H1 (cell line): Measurements from ENCODE around the gene LCP1. TPM values are rescaled to one million over a fixed set of nuclear protein-coding genes. Genes with fewer than 3 reads are reported as not detected.

ENCODE experiments used
- CTCF ChIA-PET: fragments of 300-600 bp; sonication (Branson Sonifier 250); formaldehyde crosslinking; loops from one replicate; lab custom pipeline; 2021; ENCODE audit not compliant: partially characterized antibody; lab: Charles Lee
- POLR2A ChIA-PET: fragments of 300-600 bp; sonication (Branson Sonifier 250); formaldehyde crosslinking; loops from one replicate; lab custom pipeline; 2021; ENCODE audit warnings: inconsistent platforms; ENCODE audit not compliant: partially characterized antibody; lab: Charles Lee
- DNase-seq, 2 experiments: peaks; one replicate each; pipeline versions ENCODE4 v3.0.0 to v3.0.0-alpha.2; 2010 to 2022; ENCODE audit warnings: low spot score in 2 of 2, low read depth in 1 of 2, mixed read lengths in 1 of 2
- FAIRE-seq: peaks from 2 replicates; lab custom pipeline; 2011; peaks lifted over from hg19 to GRCh38; lab: Jason Lieb, UNC
- H2AFZ ChIP-seq: 2 replicates; pipeline ENCODE4 v1.8.1; 2012; ENCODE audit warnings: low read length, inconsistent platforms
- H2AK5ac ChIP-seq: 2 replicates; pipeline ENCODE4 v1.6.1; 2013; ENCODE audit warnings: low read depth, low read length
- H2BK120ac ChIP-seq: replicated peaks from 2 replicates; pipeline ENCODE3; 2013; ENCODE audit warnings: low read depth, low read length, inconsistent platforms
- H2BK12ac ChIP-seq: 2 replicates; pipeline ENCODE4 v1.6.1; 2013; ENCODE audit warnings: low read depth, low read length
- H2BK15ac ChIP-seq: 2 replicates; pipeline ENCODE4 v1.6.1; 2013; ENCODE audit warnings: low read length
- H2BK20ac ChIP-seq: 2 replicates; pipeline ENCODE4 v1.6.1; 2013; ENCODE audit warnings: low read length
- H2BK5ac ChIP-seq: 2 replicates; pipeline ENCODE4 v1.6.1; 2013; ENCODE audit warnings: low read depth, low read length
- H3K14ac ChIP-seq: 2 replicates; pipeline ENCODE4 v1.6.1; 2013; ENCODE audit warnings: inconsistent platforms; ENCODE audit not compliant: insufficient read length
- H3K18ac ChIP-seq: 2 replicates; pipeline ENCODE4 v1.6.1; 2013; ENCODE audit warnings: low read length; ENCODE audit errors: extremely low read depth
- H3K23ac ChIP-seq: 2 replicates; pipeline ENCODE4 v1.6.1; 2013; ENCODE audit warnings: inconsistent platforms; ENCODE audit not compliant: insufficient read length
- H3K23me2 ChIP-seq: 2 replicates; pipeline ENCODE4 v1.6.1; 2013; ENCODE audit warnings: low read depth, low read length
- H3K27ac ChIP-seq: 2 replicates; pipeline ENCODE4 v1.6.1; 2011; ENCODE audit warnings: low read depth, low read length, inconsistent platforms
- H3K27me3 ChIP-seq, 4 experiments: replicated peaks in 1 of 4; 1 replicate in 1 of 4; 2 replicates in 3 of 4; pipeline versions ENCODE4 v1.6.1 to v1.8.1; 2011 to 2013; ENCODE audit warnings: low read length in 3 of 4, mild to moderate bottlenecking in 3 of 4, inconsistent platforms in 2 of 4, mixed read lengths in 2 of 4, moderate library complexity in 1 of 4; ENCODE audit not compliant: control insufficient read depth in 3 of 4, insufficient read depth in 3 of 4; ENCODE audit errors: extremely low read depth in 1 of 4
- H3K36me3 ChIP-seq, 4 experiments: 2 replicates each; pipeline versions ENCODE4 v1.6.1 to v1.8.1; 2011 to 2013; ENCODE audit warnings: mild to moderate bottlenecking in 4 of 4, low read length in 3 of 4, moderate library complexity in 2 of 4, control low read depth in 1 of 4, inconsistent platforms in 1 of 4; ENCODE audit not compliant: insufficient read depth in 4 of 4, control insufficient read depth in 2 of 4
- H3K4ac ChIP-seq: replicated peaks from 2 replicates; pipeline ENCODE3; 2013; ENCODE audit warnings: low read length, low read depth, mixed read lengths, inconsistent platforms; ENCODE audit not compliant: insufficient read length
- H3K4me1 ChIP-seq, 4 experiments: replicated peaks in 1 of 4; 1 replicate in 1 of 4; 2 replicates in 3 of 4; pipeline versions ENCODE4 v1.6.1 to v1.8.1; 2011 to 2013; ENCODE audit warnings: low read length in 3 of 4, inconsistent platforms in 2 of 4, mixed read lengths in 1 of 4; ENCODE audit not compliant: insufficient read depth in 4 of 4, control insufficient read depth in 3 of 4
- H3K4me2 ChIP-seq, 2 experiments: 2 replicates each; pipeline versions ENCODE4 v1.6.1 to v1.8.1; 2011 to 2013; ENCODE audit warnings: low read depth in 2 of 2, low read length in 2 of 2, control low read depth in 1 of 2, inconsistent platforms in 1 of 2, mild to moderate bottlenecking in 1 of 2; ENCODE audit not compliant: insufficient read depth in 1 of 2
- H3K4me3 ChIP-seq, 4 experiments: fragments of 200-600, 300-600 bp in 1 of 4; sonication (generic), shearing (Covaris generic), sonication (Bioruptor Twin) in 1 of 4; 2 replicates each; pipeline versions ENCODE4 v1.5.1 to v1.8.1; 2011 to 2016; ENCODE audit warnings: low read length in 4 of 4, low read depth in 3 of 4, control low read depth in 2 of 4, inconsistent platforms in 2 of 4, mild to moderate bottlenecking in 2 of 4, mixed read lengths in 1 of 4, moderate library complexity in 1 of 4; ENCODE audit not compliant: insufficient read depth in 2 of 4; ENCODE audit errors: extremely low read depth in 1 of 4
- H3K56ac ChIP-seq: replicated peaks from 2 replicates; pipeline ENCODE3; 2013; ENCODE audit warnings: low read depth, mild to moderate bottlenecking, mixed read lengths, low read length, inconsistent platforms; ENCODE audit not compliant: insufficient read length
- H3K79me1 ChIP-seq: 2 replicates; pipeline ENCODE4 v1.6.1; 2013; ENCODE audit warnings: low read depth, low read length, control low read depth
- H3K79me2 ChIP-seq, 2 experiments: 2 replicates each; pipeline versions ENCODE4 v1.6.1 to v1.8.1; 2012 to 2013; ENCODE audit warnings: low read length in 2 of 2, mild to moderate bottlenecking in 2 of 2, inconsistent platforms in 1 of 2; ENCODE audit not compliant: insufficient read depth in 2 of 2, control insufficient read depth in 1 of 2
- H3K9ac ChIP-seq, 4 experiments: replicated peaks in 1 of 4; 1 replicate in 1 of 4; 2 replicates in 3 of 4; pipeline versions ENCODE4 v1.6.1 to v1.8.1; 2011 to 2013; ENCODE audit warnings: low read depth in 3 of 4, low read length in 3 of 4, control low read depth in 2 of 4, mild to moderate bottlenecking in 2 of 4, moderate library complexity in 2 of 4, inconsistent platforms in 1 of 4; ENCODE audit errors: extremely low read depth in 1 of 4
- H3K9me3 ChIP-seq, 2 experiments: 2 replicates each; pipeline versions ENCODE4 v1.6.1 to v1.8.1; 2012 to 2013; ENCODE audit warnings: mild to moderate bottlenecking in 2 of 2, moderate library complexity in 2 of 2, control low read depth in 1 of 2, inconsistent platforms in 1 of 2, low read depth in 1 of 2, low read length in 1 of 2, mixed read lengths in 1 of 2; ENCODE audit not compliant: insufficient read depth in 2 of 2
- H4K20me1 ChIP-seq, 2 experiments: replicated peaks in 1 of 2; 2 replicates each; pipeline versions ENCODE3 to v1.8.1; 2011 to 2013; ENCODE audit warnings: inconsistent platforms in 2 of 2, low read length in 2 of 2, mild to moderate bottlenecking in 1 of 2; ENCODE audit not compliant: insufficient read depth in 2 of 2, control insufficient read depth in 1 of 2
- H4K5ac ChIP-seq: 2 replicates; pipeline ENCODE4 v1.6.1; 2013; ENCODE audit warnings: low read length, low read depth, mixed read lengths, inconsistent platforms; ENCODE audit not compliant: insufficient read length
- H4K8ac ChIP-seq: 2 replicates; pipeline ENCODE4 v1.8.0; 2013; ENCODE audit warnings: mild to moderate bottlenecking, moderate library complexity, low read length, inconsistent platforms; ENCODE audit not compliant: insufficient read depth; ENCODE audit errors: extremely low read depth
- H4K91ac ChIP-seq: replicated peaks from 2 replicates; pipeline ENCODE3; 2013; ENCODE audit warnings: low read length, mixed read lengths, inconsistent platforms; ENCODE audit not compliant: insufficient read length
- BRCA1 ChIP-seq: IDR thresholded peaks from 2 replicates; pipeline ENCODE4 v1.6.1; 2012; ENCODE audit warnings: low read depth, low read length, improper control_type of control experiment
- JUND ChIP-seq: IDR thresholded peaks from 2 replicates; pipeline ENCODE4 v1.6.1; 2011; ENCODE audit warnings: mild to moderate bottlenecking, improper control_type of control experiment, low read length
- MAFK ChIP-seq: IDR thresholded peaks from 2 replicates; pipeline ENCODE4 v1.6.1; 2012; ENCODE audit warnings: low read depth, mild to moderate bottlenecking, improper control_type of control experiment, low read length
- RAD21 ChIP-seq, 2 experiments: IDR thresholded peaks in 1 of 2; conservative IDR thresholded peaks in 1 of 2; 2 replicates each; pipeline ENCODE4 v1.6.1; 2011; ENCODE audit warnings: low read depth in 2 of 2, low read length in 2 of 2, improper control_type of control experiment in 1 of 2, inconsistent platforms in 1 of 2, mild to moderate bottlenecking in 1 of 2, moderate library complexity in 1 of 2
- SIRT6 ChIP-seq: IDR thresholded peaks from one replicate; pipeline ENCODE4 v1.7.1; 2012; ENCODE audit warnings: low read length, inconsistent platforms
- TBP ChIP-seq: IDR thresholded peaks from 2 replicates; pipeline ENCODE4 v1.6.1; 2011; ENCODE audit warnings: low read depth, low read length, improper control_type of control experiment
- YY1 ChIP-seq: IDR thresholded peaks from 2 replicates; pipeline ENCODE4 v1.6.1; 2011; ENCODE audit warnings: low read depth, mild to moderate bottlenecking, low read length
- WGBS, 2 experiments: shearing (Covaris generic) in 1 of 2; methylation state at CpG; one replicate each; pipeline versions ENCODE4 v1.1.6 to v1.1.7; 2013 to 2015; ENCODE audit warnings: low lambda C conversion rate in 2 of 2, mixed read lengths in 2 of 2, inconsistent platforms in 1 of 2, low coverage in 1 of 2, missing lambda C conversion rate in 1 of 2; ENCODE audit not compliant: insufficient replicate concordance in 2 of 2, insufficient coverage in 1 of 2, insufficient read length in 1 of 2; ENCODE audit errors: extremely low coverage in 1 of 2, missing lambda C conversion rate in 1 of 2; 5-methylcytosine and 5-hydroxymethylcytosine counted together
- polyA plus RNA-seq, 7 experiments: library from polyadenylated mRNA; depleted of rRNA in 3 of 7; stranded (reverse) in 5 of 7; unstranded in 2 of 7; fragments of >200 nt in 5 of 7; fragments of 200-250 nt in 2 of 7; gene quantifications; 1 replicate in 5 of 7; 2 replicates in 1 of 7; 4 replicates in 1 of 7; pipeline versions ENCODE4 v1.2.1 to v1.2.3, GENCODE V29; 2011 to 2013; ENCODE audit warnings: missing spikeins in 2 of 7, mixed read lengths in 2 of 7
- total RNA-seq: library from RNA; stranded (reverse); fragmentation: NEBNext Ultra II Directional; extraction: Animal tissue kit (Norgen Biotek cat#: 25700); gene quantifications from 2 replicates; pipeline ENCODE4 v1.2.1, GENCODE V29; 2021
- TF ChIP-seq, protein P1 (sequence below): IDR thresholded peaks from 2 replicates; pipeline ENCODE4 v1.6.1; 2011; ENCODE audit warnings: low read depth, mild to moderate bottlenecking, low read length; ENCODE audit not compliant: insufficient read depth
- TF ChIP-seq, protein P2 (sequence below), 3 experiments: IDR thresholded peaks; 1 replicate in 2 of 3; 2 replicates in 1 of 3; pipeline versions ENCODE4 v1.5.1 to v1.6.1; 2011; ENCODE audit warnings: low read length in 3 of 3, mild to moderate bottlenecking in 3 of 3, inconsistent platforms in 2 of 3, low read depth in 1 of 3, moderate library complexity in 1 of 3; ENCODE audit not compliant: insufficient read depth in 1 of 3; ENCODE audit errors: control extremely low read depth in 1 of 3

LCP1 gene
- total and polyA plus RNA-seq, 2 of the 8 experiments (the other 6 are each of a cell fraction or from before 2014, with no cell fraction given) = 0.65 to 4.3 TPM

DNA sequence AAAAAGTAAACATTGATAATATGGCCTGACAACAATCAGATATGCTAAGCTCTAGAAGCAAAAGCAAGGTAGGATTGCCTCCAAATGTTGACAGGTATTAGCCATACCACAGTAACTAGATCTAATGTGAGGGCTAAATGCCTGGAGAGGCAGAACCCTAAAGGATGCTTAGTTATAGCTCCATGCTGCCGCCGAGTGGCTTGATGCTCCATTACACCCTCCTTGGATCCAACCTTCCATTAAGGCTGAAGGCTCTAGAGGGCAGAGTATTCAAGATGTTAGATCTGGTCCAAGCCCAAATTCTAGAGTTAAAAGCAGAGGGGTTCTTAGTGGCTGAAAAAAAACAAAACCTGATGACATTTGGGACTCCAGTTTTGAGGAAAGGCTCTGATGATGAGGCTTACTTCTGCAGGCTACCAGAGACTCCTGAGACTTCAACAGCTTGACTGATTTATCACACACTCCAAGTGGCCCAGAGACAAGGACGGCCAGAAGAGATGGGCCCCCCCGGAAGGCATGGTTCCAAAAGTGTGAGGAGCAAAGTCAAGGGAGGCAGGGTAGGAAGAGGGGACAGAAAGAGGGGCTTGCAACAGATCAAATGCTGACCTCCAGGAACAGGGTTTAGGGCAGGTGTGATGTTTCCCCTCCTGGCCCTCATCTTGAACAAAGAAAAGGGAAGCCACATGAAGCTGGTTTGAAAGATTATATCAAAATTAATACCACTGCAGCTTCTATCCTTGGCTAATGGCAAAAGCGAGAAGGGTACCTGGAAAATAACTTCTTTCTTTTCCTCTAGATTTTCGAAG lies 55.2 kb downstream of the LCP1 start:
- H4K8ac ChIP-seq = no peak overlapping the region
- H2BK20ac ChIP-seq = no peak overlapping the region
- H3K56ac ChIP-seq = no peak overlapping the region
- no peak overlapping the region for H2BK12ac ChIP-seq
- no peaks in the 10 kb centered on the region for H4K20me1 ChIP-seq
- no peaks in the 10 kb centered on the region for H3K79me2 ChIP-seq
- ChIA-PET POLR2A (interaction anchor here (1.0 kb wide), 1 partner anchor 74 kb away, joined by 6 read pairs; the partner anchor contains the start of gene ZC3H13), CTCF (interaction anchor here (0.6 to 3.5 kb wide), 47 partner anchors 8 to 1986 kb away, joined by 3 to 22 read pairs (median 4); partner anchors contain the start of genes CPB2 and ZC3H13)
- H2BK120ac ChIP-seq = no peak overlapping the region
- H3K79me1 ChIP-seq = no peaks in the 10 kb centered on the region
- no peak overlapping the region for H3K23ac ChIP-seq
- no peak overlapping the region for H3K4ac ChIP-seq
- H2AK5ac ChIP-seq = no peak overlapping the region
- H3K18ac ChIP-seq = no peak overlapping the region
- no peaks in the 10 kb centered on the region for H3K27me3 ChIP-seq
- H3K23me2 ChIP-seq = no peaks in the 10 kb centered on the region; the same call in 1 of the 2 replicates
- DNase-seq = peak; percentile 56 to 91
- no peak overlapping the region for H3K14ac ChIP-seq
- H3K36me3 ChIP-seq = no peaks in the 10 kb centered on the region
- no peak overlapping the region for H3K9ac ChIP-seq
- H3K9me3 ChIP-seq = no peaks in the 10 kb centered on the region
- peak; percentile 97 for FAIRE-seq
- WGBS, 2 experiments = 63% methylated on average over 6 of the region's 6 CpGs; no CpG with 5 or more reads in 1 of the 2 experiments
- H4K91ac ChIP-seq = no peak overlapping the region
- H3K4me3 ChIP-seq = no peak overlapping the region
- no peaks in the 10 kb centered on the region for H3K4me1 ChIP-seq
- no peak overlapping the region for H2AFZ ChIP-seq
- H3K4me2 ChIP-seq = no peak overlapping the region
- TF ChIP-seq, protein P1, sequence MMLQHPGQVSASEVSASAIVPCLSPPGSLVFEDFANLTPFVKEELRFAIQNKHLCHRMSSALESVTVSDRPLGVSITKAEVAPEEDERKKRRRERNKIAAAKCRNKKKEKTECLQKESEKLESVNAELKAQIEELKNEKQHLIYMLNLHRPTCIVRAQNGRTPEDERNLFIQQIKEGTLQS = no peak
- TF ChIP-seq, protein P2, sequence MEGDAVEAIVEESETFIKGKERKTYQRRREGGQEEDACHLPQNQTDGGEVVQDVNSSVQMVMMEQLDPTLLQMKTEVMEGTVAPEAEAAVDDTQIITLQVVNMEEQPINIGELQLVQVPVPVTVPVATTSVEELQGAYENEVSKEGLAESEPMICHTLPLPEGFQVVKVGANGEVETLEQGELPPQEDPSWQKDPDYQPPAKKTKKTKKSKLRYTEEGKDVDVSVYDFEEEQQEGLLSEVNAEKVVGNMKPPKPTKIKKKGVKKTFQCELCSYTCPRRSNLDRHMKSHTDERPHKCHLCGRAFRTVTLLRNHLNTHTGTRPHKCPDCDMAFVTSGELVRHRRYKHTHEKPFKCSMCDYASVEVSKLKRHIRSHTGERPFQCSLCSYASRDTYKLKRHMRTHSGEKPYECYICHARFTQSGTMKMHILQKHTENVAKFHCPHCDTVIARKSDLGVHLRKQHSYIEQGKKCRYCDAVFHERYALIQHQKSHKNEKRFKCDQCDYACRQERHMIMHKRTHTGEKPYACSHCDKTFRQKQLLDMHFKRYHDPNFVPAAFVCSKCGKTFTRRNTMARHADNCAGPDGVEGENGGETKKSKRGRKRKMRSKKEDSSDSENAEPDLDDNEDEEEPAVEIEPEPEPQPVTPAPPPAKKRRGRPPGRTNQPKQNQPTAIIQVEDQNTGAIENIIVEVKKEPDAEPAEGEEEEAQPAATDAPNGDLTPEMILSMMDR (IDR thresholded peaks at IDR 0.05; ENCODE audit: control extremely low read depth in 1 of 3, insufficient read depth in 1 of 3, low read depth in 1 of 3, low read length in 3 of 3) = peak; percentile 68 to 99 (median 97)
- TF ChIP-seq YY1 = 0 out of 2 replicates have a peak, but pooled peaks have one; percentile 28
- no peak for TF ChIP-seq MAFK
- TF ChIP-seq RAD21 (IDR thresholded peaks at IDR 0.05 in 1 of 2, conservative IDR thresholded peaks at IDR 0.05 in 1 of 2; ENCODE audit: low read depth in 2 of 2, low read length in 2 of 2) = peak; percentile 90 to 93
- no peak for TF ChIP-seq BRCA1
- no peak for TF ChIP-seq SIRT6
- TF ChIP-seq JUND = 0 out of 2 replicates have a peak, but pooled peaks have one; percentile 23
- no peak for TF ChIP-seq TBP
- H4K5ac ChIP-seq = no peak overlapping the region
- H2BK15ac ChIP-seq = no peak overlapping the region
- no peak overlapping the region for H2BK5ac ChIP-seq
- no peak overlapping the region for H3K27ac ChIP-seq
